T-cell (primary cell): ENCODE results near the gene PBX1. TPM values are rescaled to one million over a fixed set of nuclear protein-coding genes. Genes with fewer than 3 reads are reported as not detected.

ENCODE experiments used
- ATAC-seq, 4 experiments: fragments of 200-7000 bp in 3 of 4; fragments of 150-1000 bp in 1 of 4; cut with Tn5 transposase; replicated peaks in 1 of 4; 1 replicate in 3 of 4; 2 replicates in 1 of 4; pipeline ENCODE4 v1.10.0; 2021; ENCODE audit warnings: moderate library complexity in 3 of 4, mild to moderate bottlenecking in 2 of 4, moderate number of reproducible peaks in 1 of 4
- CTCF ChIA-PET, 2 donors: fragments of 300-600 bp; sonication (Branson Sonifier 250); formaldehyde crosslinking; loops; one replicate each; lab custom pipeline; 2022; ENCODE audit warnings: antibody characterized with exemption in 2 of 2; lab: Charles Lee
- POLR2A ChIA-PET, 2 donors: fragments of 300-600 bp; sonication (Branson Sonifier 250); formaldehyde crosslinking; loops; one replicate each; lab custom pipeline; 2022; ENCODE audit warnings: antibody characterized with exemption in 2 of 2; lab: Charles Lee
- DNase-seq, 35 experiments: peaks; one replicate each; pipeline versions ENCODE4 v3.0.0 to v3.0.0-alpha.2; 2013 to 2023
- H3K27ac ChIP-seq: one replicate; pipeline ENCODE4 v1.5.1; 2013; ENCODE audit warnings: low read length
- H3K27me3 ChIP-seq, 2 experiments: replicated peaks in 1 of 2; 1 replicate in 1 of 2; 2 replicates in 1 of 2; pipeline versions ENCODE4 v1.6.1 to v1.7.0; 2013; ENCODE audit warnings: low read length in 1 of 2, mixed read lengths in 1 of 2; ENCODE audit not compliant: control insufficient read depth in 2 of 2, insufficient read depth in 2 of 2; ENCODE audit errors: extremely low read depth in 1 of 2
- H3K36me3 ChIP-seq, 2 donors: 1 replicate in 1 of 2; 2 replicates in 1 of 2; pipeline versions ENCODE4 v1.6.1 to v1.7.0; 2013; ENCODE audit warnings: low read length in 1 of 2; ENCODE audit not compliant: control insufficient read depth in 2 of 2, insufficient read depth in 1 of 2; ENCODE audit errors: extremely low read depth in 1 of 2
- H3K4me1 ChIP-seq, 2 experiments: 1 replicate in 1 of 2; 2 replicates in 1 of 2; pipeline versions ENCODE4 v1.6.1 to v1.7.0; 2013; ENCODE audit warnings: low read length in 2 of 2, mixed read lengths in 1 of 2; ENCODE audit not compliant: insufficient read depth in 2 of 2, control insufficient read depth in 1 of 2; ENCODE audit errors: extremely low read depth in 1 of 2
- H3K4me3 ChIP-seq, 2 donors: 1 replicate in 1 of 2; 2 replicates in 1 of 2; pipeline versions ENCODE4 v1.5.1 to v1.7.0; 2013; ENCODE audit warnings: mild to moderate bottlenecking in 2 of 2, low read length in 1 of 2, moderate library complexity in 1 of 2; ENCODE audit not compliant: control insufficient read depth in 1 of 2; ENCODE audit errors: extremely low read depth in 1 of 2
- H3K9me3 ChIP-seq: 2 replicates; pipeline ENCODE4 v1.7.0; 2013
- H3K27ac Mint-ChIP-seq, 2 donors: one replicate each; pipeline ENCODE4 v1.8.0; 2020 to 2021; ENCODE audit warnings: mild to moderate bottlenecking in 2 of 2, mixed read lengths in 2 of 2
- H3K27me3 Mint-ChIP-seq, 2 donors: one replicate each; pipeline ENCODE4 v1.8.0; 2021 to 2022; ENCODE audit warnings: mixed read lengths in 2 of 2
- H3K36me3 Mint-ChIP-seq: one replicate; pipeline ENCODE4 v1.8.0; 2021; ENCODE audit warnings: mixed read lengths
- H3K4me1 Mint-ChIP-seq, 3 donors: one replicate each; pipeline ENCODE4 v1.8.0; 2020 to 2022; ENCODE audit warnings: mixed read lengths in 3 of 3, mild to moderate bottlenecking in 1 of 3
- H3K4me3 Mint-ChIP-seq, 3 donors: one replicate each; pipeline ENCODE4 v1.8.0; 2020 to 2022; ENCODE audit warnings: mild to moderate bottlenecking in 3 of 3, mixed read lengths in 3 of 3, moderate library complexity in 3 of 3
- H3K9me3 Mint-ChIP-seq, 3 donors: one replicate each; pipeline ENCODE4 v1.8.0; 2020 to 2022; ENCODE audit warnings: mixed read lengths in 3 of 3
- WGBS: methylation state at CpG from one replicate; pipeline ENCODE4 v1.1.5; 2013; ENCODE audit warnings: missing lambda C conversion rate; ENCODE audit not compliant: insufficient coverage; 5-methylcytosine and 5-hydroxymethylcytosine counted together
- total RNA-seq, 35 experiments: library from RNA in 6 of 35; stranded (reverse) in 6 of 35; fragments of 120-200 nt in 1 of 35; gene quantifications; one replicate each; pipeline versions ENCODE4 v1.2.1 to v1.2.4 and lab custom pipeline; 2013 to 2026

The PBX1 gene
- total RNA-seq, 5 donors from 2014 or later (not counting 1 experiment from before 2014, with no cell fraction given) = 0.92 to 2.9 (median 1.8) TPM

DNA sequence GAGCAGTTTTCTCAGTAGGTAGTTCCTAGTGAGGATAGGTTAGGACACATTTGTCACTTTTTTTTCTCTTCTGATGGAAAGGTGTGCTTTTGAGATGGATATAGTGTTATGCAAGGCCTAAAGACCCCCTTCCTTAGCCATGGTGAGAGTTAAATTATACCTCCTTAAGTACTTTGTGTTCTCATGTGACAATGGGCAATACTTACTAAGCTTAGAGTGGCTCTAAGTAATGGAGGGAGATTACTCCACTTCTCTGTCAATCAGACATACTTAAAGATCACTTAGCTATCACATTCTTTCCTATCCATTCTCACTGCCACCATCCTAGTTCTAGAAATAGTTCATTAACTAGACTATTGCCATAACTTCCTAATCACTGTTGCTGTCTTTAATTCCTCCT, 265.6 kb downstream of the PBX1 start:
- ChIA-PET CTCF (interaction anchor here in 1 of 2 donors (0.6 kb wide), 1 partner anchor 242 kb away, joined by 4 read pairs; no protein-coding TSS in a partner anchor), POLR2A (no interaction called here)
- H3K27ac Mint-ChIP-seq = no peak overlapping the region
- no peaks in the 10 kb centered on the region for H3K4me1 Mint-ChIP-seq
- H3K27ac ChIP-seq = no peak overlapping the region
- no peaks in the 10 kb centered on the region for H3K9me3 Mint-ChIP-seq
- H3K9me3 ChIP-seq = no peaks in the 10 kb centered on the region
- H3K36me3 Mint-ChIP-seq = no peaks in the 10 kb centered on the region
- H3K4me1 ChIP-seq = no peaks in the 10 kb centered on the region
- no peaks in the 10 kb centered on the region for H3K36me3 ChIP-seq
- H3K27me3 Mint-ChIP-seq = no peaks in the 10 kb centered on the region
- no peaks in the 10 kb centered on the region for H3K27me3 ChIP-seq
- H3K4me3 ChIP-seq = no peak overlapping the region
- H3K4me3 Mint-ChIP-seq = no peak overlapping the region
- DNase-seq (no peak), ATAC-seq (no peak)

DNA sequence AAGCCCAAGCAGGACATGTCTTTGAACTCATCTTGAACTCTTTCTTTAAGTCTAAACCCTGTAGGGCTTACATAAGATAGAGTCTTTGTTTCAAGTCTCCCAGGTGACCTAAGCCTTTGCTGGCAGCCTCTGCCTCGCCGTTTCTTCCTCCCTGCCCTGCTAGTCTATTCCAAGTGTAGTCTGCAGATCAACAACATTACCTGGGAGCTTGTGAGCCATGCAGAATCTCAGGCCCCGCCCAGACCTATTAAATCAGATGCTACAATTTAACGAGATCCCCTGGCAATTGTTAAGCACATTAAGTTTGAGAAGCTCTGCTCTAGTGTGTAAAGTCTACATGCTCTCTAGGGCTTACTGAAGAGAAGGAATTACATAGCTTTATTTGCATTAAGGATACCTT, 271.6 kb downstream of the PBX1 start:
- CTCF ChIA-PET = interaction anchor here in 1 of 2 donors (0.6 kb wide), 1 partner anchor 1622 kb away, joined by 4 read pairs; no protein-coding TSS in a partner anchor
- ATAC-seq = no peak
- no peak overlapping the region for H3K4me3 Mint-ChIP-seq

DNA sequence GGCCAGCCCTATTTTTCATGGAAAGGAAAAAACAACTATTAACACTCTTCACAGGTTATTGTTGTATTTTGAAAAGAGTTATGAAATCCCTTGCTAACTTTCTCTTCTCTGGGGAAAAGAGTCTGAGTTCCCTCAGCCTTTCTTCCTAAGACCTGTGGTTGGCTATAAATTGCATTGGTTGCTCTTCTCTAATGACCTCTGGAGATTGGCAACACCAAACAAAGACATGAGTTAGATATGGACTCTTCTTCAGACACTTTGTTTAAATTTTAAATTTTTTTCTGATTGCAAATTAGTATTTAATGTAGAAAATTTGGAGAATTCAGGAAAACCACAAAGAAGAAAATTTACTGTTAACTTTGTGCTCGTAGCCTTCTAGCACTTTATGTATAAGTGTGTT, 275.7 kb downstream of the PBX1 start:
- WGBS = no CpG with 5 or more reads among the region's 1 CpG
- no peak for ATAC-seq
- H3K4me3 ChIP-seq = no peak overlapping the region
- H3K27ac Mint-ChIP-seq = no peak overlapping the region
- H3K4me1 ChIP-seq = no peaks in the 10 kb centered on the region
- H3K36me3 ChIP-seq = no peaks in the 10 kb centered on the region
- CTCF ChIA-PET = no interaction called here
- H3K4me3 Mint-ChIP-seq = no peak overlapping the region
- no peaks in the 10 kb centered on the region for H3K4me1 Mint-ChIP-seq
- H3K27me3 Mint-ChIP-seq = no peaks in the 10 kb centered on the region
- H3K9me3 ChIP-seq = no peaks in the 10 kb centered on the region
- H3K27ac ChIP-seq = no peak overlapping the region
- H3K36me3 Mint-ChIP-seq = no peaks in the 10 kb centered on the region
- no peak for DNase-seq
- H3K9me3 Mint-ChIP-seq = no peaks in the 10 kb centered on the region
- POLR2A ChIA-PET = no interaction called here
- H3K27me3 ChIP-seq = no peaks in the 10 kb centered on the region

More for the DNA sequence above, 271.6 kb downstream of the PBX1 start:
- no peaks in the 10 kb centered on the region for H3K27me3 ChIP-seq
- no CpG with 5 or more reads among the region's 4 CpGs for WGBS
- H3K9me3 Mint-ChIP-seq = no peaks in the 10 kb centered on the region
- no peak overlapping the region for H3K27ac ChIP-seq
- H3K9me3 ChIP-seq = no peaks in the 10 kb centered on the region
- no peaks in the 10 kb centered on the region for H3K36me3 Mint-ChIP-seq
- POLR2A ChIA-PET = no interaction called here
- no peaks in the 10 kb centered on the region for H3K36me3 ChIP-seq
- H3K4me1 Mint-ChIP-seq = no peaks in the 10 kb centered on the region
- DNase-seq = no peak
- no peaks in the 10 kb centered on the region for H3K4me1 ChIP-seq
- no peaks in the 10 kb centered on the region for H3K27me3 Mint-ChIP-seq
- no peak overlapping the region for H3K27ac Mint-ChIP-seq
- no peak overlapping the region for H3K4me3 ChIP-seq

DNA sequence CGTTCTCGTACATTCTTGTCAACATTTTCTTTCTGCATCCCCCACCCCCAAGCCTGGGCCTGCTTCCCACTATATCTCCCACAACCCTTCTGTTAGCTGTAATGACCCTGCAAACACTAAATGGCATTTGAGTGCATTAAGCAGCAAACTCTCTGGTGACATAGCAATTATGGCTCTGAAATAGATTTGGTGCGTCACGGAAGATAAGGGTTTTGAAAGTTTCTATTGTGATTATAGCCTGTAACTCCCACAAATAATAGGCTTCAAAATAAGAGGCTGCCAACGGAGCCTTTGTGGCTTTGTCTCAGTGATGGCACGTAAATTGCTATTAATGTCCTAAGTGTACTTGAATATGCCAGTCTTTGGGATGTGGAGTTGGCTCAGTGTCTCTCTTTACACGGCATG, 277.6 kb downstream of the PBX1 start:
- no peaks in the 10 kb centered on the region for H3K9me3 Mint-ChIP-seq
- no peaks in the 10 kb centered on the region for H3K27me3 Mint-ChIP-seq
- Histone ChIP-seq H3K4me1 (no peaks in the 10 kb centered on the region), H3K36me3 (no peaks in the 10 kb centered on the region), H3K9me3 (no peaks in the 10 kb centered on the region), H3K27me3 (no peaks in the 10 kb centered on the region), H3K4me3 (no peak overlapping the region), H3K27ac (no peak overlapping the region)
- H3K36me3 Mint-ChIP-seq = no peaks in the 10 kb centered on the region
- 93% methylated on average over 4 of the region's 7 CpGs for WGBS
- no peak for DNase-seq
- no peak overlapping the region for H3K27ac Mint-ChIP-seq
- H3K4me3 Mint-ChIP-seq = no peak overlapping the region
- no peaks in the 10 kb centered on the region for H3K4me1 Mint-ChIP-seq
- ChIA-PET POLR2A (no interaction called here), CTCF (no interaction called here)
- no peak for ATAC-seq

DNA sequence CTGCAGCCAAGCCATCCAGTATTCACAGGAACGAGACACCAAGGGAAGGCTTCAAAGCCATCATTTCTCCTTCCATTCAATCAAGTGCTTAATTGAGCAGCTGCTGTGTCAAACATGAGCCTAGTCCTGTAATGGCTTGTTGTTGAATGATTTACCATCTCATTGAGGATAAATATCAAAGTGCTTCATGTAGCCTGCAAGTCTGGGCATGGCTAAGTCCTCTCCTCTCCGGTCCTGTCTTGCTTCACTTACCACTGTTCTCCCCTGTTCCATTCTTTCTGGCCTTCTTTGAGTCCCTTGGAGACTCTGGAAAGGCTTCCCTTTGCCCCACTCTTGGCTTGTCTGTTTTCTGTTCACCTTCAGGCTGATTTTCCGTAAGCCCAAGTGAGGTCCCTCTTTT, 279.8 kb downstream of the PBX1 start:
- Mint-ChIP-seq H3K9me3 (no peaks in the 10 kb centered on the region), H3K4me1 (no peaks in the 10 kb centered on the region), H3K4me3 (no peak overlapping the region), H3K36me3 (no peaks in the 10 kb centered on the region), H3K27me3 (no peaks in the 10 kb centered on the region), H3K27ac (no peak overlapping the region)
- H3K4me3 ChIP-seq = no peak overlapping the region
- H3K27ac ChIP-seq = no peak overlapping the region
- ChIA-PET CTCF (no interaction called here), POLR2A (no interaction called here)
- no peaks in the 10 kb centered on the region for H3K27me3 ChIP-seq
- no peaks in the 10 kb centered on the region for H3K36me3 ChIP-seq
- ATAC-seq (no peak), DNase-seq (no peak)
- H3K9me3 ChIP-seq = no peaks in the 10 kb centered on the region
- WGBS = 78% methylated on average over 1 of the region's 3 CpGs
- H3K4me1 ChIP-seq = no peaks in the 10 kb centered on the region

DNA sequence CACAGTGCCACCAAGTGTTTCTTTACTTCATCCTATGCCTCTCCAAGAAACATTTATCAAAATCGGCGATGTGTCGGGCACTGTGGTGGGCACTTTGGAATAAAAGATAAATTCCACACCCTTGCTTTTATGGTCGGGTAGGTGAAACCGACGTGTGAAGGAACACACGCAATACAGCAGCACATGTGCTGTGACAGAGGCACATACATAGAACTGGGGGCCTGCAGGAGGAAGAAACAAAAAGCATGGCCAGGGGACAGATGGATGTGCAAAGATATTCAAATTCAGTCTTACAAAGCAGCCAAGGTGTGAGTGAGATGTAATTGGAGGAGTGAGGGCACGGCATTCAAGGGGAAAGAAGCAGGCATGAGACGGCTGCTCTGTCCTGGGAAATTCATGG, 282.0 kb downstream of the PBX1 start:
- no peaks in the 10 kb centered on the region for H3K4me1 ChIP-seq
- no peak overlapping the region for H3K4me3 Mint-ChIP-seq
- no peaks in the 10 kb centered on the region for H3K9me3 ChIP-seq
- no peak for DNase-seq
- no peak overlapping the region for H3K27ac Mint-ChIP-seq
- no peak overlapping the region for H3K27ac ChIP-seq
- H3K9me3 Mint-ChIP-seq = no peaks in the 10 kb centered on the region
- no peak for ATAC-seq
- ChIA-PET POLR2A (no interaction called here), CTCF (interaction anchor here in 1 of 2 donors (0.6 kb wide), 1 partner anchor 54 kb away, joined by 4 read pairs; no protein-coding TSS in a partner anchor)
- no peaks in the 10 kb centered on the region for H3K27me3 Mint-ChIP-seq
- H3K27me3 ChIP-seq = no peaks in the 10 kb centered on the region
- no peaks in the 10 kb centered on the region for H3K4me1 Mint-ChIP-seq
- H3K36me3 Mint-ChIP-seq = no peaks in the 10 kb centered on the region
- WGBS = 95% methylated on average over 9 of the region's 9 CpGs
- H3K4me3 ChIP-seq = no peak overlapping the region
- no peaks in the 10 kb centered on the region for H3K36me3 ChIP-seq
